PFSK-1 (cell line): ENCODE results near the gene CDC42BPB.

Experiments used
- FOXP2 ChIP-seq: optimal IDR thresholded peaks from 2 replicates; pipeline ENCODE3; 2011; ENCODE audit warnings: borderline replicate concordance, control low read depth, inconsistent platforms; ENCODE audit not compliant: insufficient read depth; ENCODE audit errors: extremely low read length, extremely low read depth
- POLR2AphosphoS5 ChIP-seq: IDR thresholded peaks from 2 replicates; pipeline ENCODE4 v1.6.1; 2012; ENCODE audit warnings: low read depth, mild to moderate bottlenecking, control low read depth, low read length, moderate library complexity
- REST ChIP-seq, 2 experiments: IDR thresholded peaks; 2 replicates each; pipeline versions ENCODE4 v1.6.1 to v1.8.0; 2011 to 2012; ENCODE audit warnings: low read depth in 2 of 2, low read length in 2 of 2, control low read depth in 1 of 2, inconsistent platforms in 1 of 2, mild to moderate bottlenecking in 1 of 2, moderate library complexity in 1 of 2; ENCODE audit not compliant: insufficient read depth in 1 of 2
- SIN3A ChIP-seq: IDR thresholded peaks from 2 replicates; pipeline ENCODE4 v1.6.1; 2012; ENCODE audit warnings: mild to moderate bottlenecking, low read length, moderate library complexity, borderline replicate concordance; ENCODE audit not compliant: insufficient read depth
- TAF1 ChIP-seq: IDR thresholded peaks from 2 replicates; pipeline ENCODE4 v1.6.1; 2012; ENCODE audit warnings: low read length, control low read depth, borderline replicate concordance; ENCODE audit not compliant: insufficient read depth

CDC42BPB gene

DNA sequence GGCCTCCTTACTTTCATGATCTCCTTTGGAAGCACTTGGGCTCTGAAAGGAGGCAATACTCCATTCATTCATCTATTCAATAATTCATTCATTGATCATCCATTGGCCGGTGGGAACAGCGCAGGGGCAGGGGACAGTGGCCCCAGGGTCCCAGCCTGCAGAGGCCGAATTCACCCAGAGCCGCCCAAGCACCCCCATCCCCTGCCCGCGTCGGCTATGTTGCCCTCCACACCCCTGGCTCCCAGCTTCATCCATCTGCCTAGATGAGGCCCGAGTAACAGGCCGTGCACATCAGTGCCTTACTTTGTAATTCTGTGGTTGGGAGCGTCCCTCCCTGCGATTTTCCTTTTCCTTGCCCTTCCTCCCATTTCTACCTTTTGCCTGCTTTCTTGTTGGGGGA lies 131.7 kb downstream of the CDC42BPB start:
- no peak for TF ChIP-seq POLR2AphosphoS5
- no peak for TF ChIP-seq REST (IDR thresholded peaks at IDR 0.05; ENCODE audit: insufficient read depth in 1 of 2, low read depth in 2 of 2, low read length in 2 of 2)
- TF ChIP-seq TAF1, result no peak
- TF ChIP-seq SIN3A, result no peak
- no peak for TF ChIP-seq FOXP2

GRCh38 chr14:102924632-102925588 lies 132.4 kb downstream of the CDC42BPB start:
- TF ChIP-seq FOXP2 (no peak), TAF1 (no peak), REST (IDR thresholded peaks at IDR 0.05; ENCODE audit: insufficient read depth in 1 of 2, low read depth in 2 of 2, low read length in 2 of 2) (no peak)

GRCh38 chr14:102923925-102924486 lies 133.3 kb downstream of the CDC42BPB start:
- no peak for TF ChIP-seq POLR2AphosphoS5
- no peak for TF ChIP-seq TAF1
- TF ChIP-seq FOXP2, result no peak
- no peak for TF ChIP-seq REST (IDR thresholded peaks at IDR 0.05; ENCODE audit: insufficient read depth in 1 of 2, low read depth in 2 of 2, low read length in 2 of 2)
- TF ChIP-seq SIN3A, result no peak

GRCh38 chr14:102923201-102923924 lies 134.0 kb downstream of the CDC42BPB start:
- TF ChIP-seq TAF1 (no peak), REST (IDR thresholded peaks at IDR 0.05; ENCODE audit: insufficient read depth in 1 of 2, low read depth in 2 of 2, low read length in 2 of 2) (no peak), SIN3A (no peak), POLR2AphosphoS5 (no peak), FOXP2 (no peak)
